Thymus (tissue), 11 donors: ENCODE results near the gene GRID2. TPM values are rescaled to one million over a fixed set of nuclear protein-coding genes. Genes with fewer than 3 reads are reported as not detected.

Experiments used
- DNase-seq, 9 donors: peaks; one replicate each; pipeline ENCODE4 v3.0.0-alpha.2; 2013; ENCODE audit warnings: low spot score in 9 of 9, low read depth in 6 of 9, missing footprints in 1 of 9
- H3K27ac ChIP-seq, 2 donors: one replicate each; pipeline ENCODE4 v1.5.1; 2013; ENCODE audit warnings: control low read depth in 1 of 2, low read depth in 1 of 2, low read length in 1 of 2, mild to moderate bottlenecking in 1 of 2, moderate library complexity in 1 of 2
- H3K27me3 ChIP-seq, 2 donors: one replicate each; pipeline ENCODE4 v1.5.1; 2013; ENCODE audit warnings: low read length in 1 of 2; ENCODE audit not compliant: control insufficient read depth in 2 of 2, insufficient read depth in 1 of 2
- H3K36me3 ChIP-seq, 2 donors: one replicate each; pipeline ENCODE4 v1.5.1; 2013; ENCODE audit warnings: low read length in 1 of 2, mild to moderate bottlenecking in 1 of 2, moderate library complexity in 1 of 2; ENCODE audit not compliant: control insufficient read depth in 2 of 2, insufficient read depth in 2 of 2
- H3K4me1 ChIP-seq, 2 donors: one replicate each; pipeline ENCODE4 v1.5.1; 2013; ENCODE audit warnings: low read length in 2 of 2; ENCODE audit not compliant: control insufficient read depth in 2 of 2, insufficient read depth in 2 of 2
- H3K4me3 ChIP-seq, 2 donors: one replicate each; pipeline ENCODE4 v1.5.1; 2013; ENCODE audit warnings: low read length in 2 of 2, control low read depth in 1 of 2, mild to moderate bottlenecking in 1 of 2
- H3K9me3 ChIP-seq, 2 donors: one replicate each; pipeline ENCODE4 v1.5.1; 2013; ENCODE audit warnings: low read length in 1 of 2, mild to moderate bottlenecking in 1 of 2; ENCODE audit not compliant: control insufficient read depth in 2 of 2, insufficient read depth in 1 of 2
- WGBS: extraction: QIAGEN DNeasy Blood & Tissue Kit; methylation state at CpG from one replicate; pipeline ENCODE4 v1.1.7; 2013; 5-methylcytosine and 5-hydroxymethylcytosine counted together
- polyA plus RNA-seq: library from polyadenylated mRNA; stranded (reverse); fragments of 200-250 nt; gene quantifications from one replicate; pipeline ENCODE4 v1.2.3, GENCODE V29; 2013
- total RNA-seq: library from RNA; stranded (reverse); fragments of 120-200 nt; gene quantifications from one replicate; pipeline ENCODE4 v1.2.4, GENCODE V29; 2013
- donor health status: healthy.

GRID2 gene
- total and polyA plus RNA-seq, 2 donors: 0.05 to 0.09 TPM

- no peak overlapping the region for H3K27ac ChIP-seq
- no peaks in the 10 kb centered on the region for H3K4me1 ChIP-seq
- no peak for DNase-seq
- H3K4me3 ChIP-seq: no peak overlapping the region
- no peaks in the 10 kb centered on the region for H3K36me3 ChIP-seq
- no peaks in the 10 kb centered on the region for H3K27me3 ChIP-seq
- no peaks in the 10 kb centered on the region for H3K9me3 ChIP-seq
Observed at GRCh38 chr4:93635943-93636342, 1332.2 kb downstream of the GRID2 start.

- no peak for DNase-seq
- 75% methylated on average over 3 of the region's 3 CpGs for WGBS
- Histone ChIP-seq H3K4me1 (no peaks in the 10 kb centered on the region), H3K4me3 (no peak overlapping the region), H3K9me3 (no peaks in the 10 kb centered on the region), H3K36me3 (no peaks in the 10 kb centered on the region), H3K27me3 (no peaks in the 10 kb centered on the region), H3K27ac (no peak overlapping the region)
Observed at GRCh38 chr4:93645120-93645519, 1341.4 kb downstream of the GRID2 start.

DNA sequence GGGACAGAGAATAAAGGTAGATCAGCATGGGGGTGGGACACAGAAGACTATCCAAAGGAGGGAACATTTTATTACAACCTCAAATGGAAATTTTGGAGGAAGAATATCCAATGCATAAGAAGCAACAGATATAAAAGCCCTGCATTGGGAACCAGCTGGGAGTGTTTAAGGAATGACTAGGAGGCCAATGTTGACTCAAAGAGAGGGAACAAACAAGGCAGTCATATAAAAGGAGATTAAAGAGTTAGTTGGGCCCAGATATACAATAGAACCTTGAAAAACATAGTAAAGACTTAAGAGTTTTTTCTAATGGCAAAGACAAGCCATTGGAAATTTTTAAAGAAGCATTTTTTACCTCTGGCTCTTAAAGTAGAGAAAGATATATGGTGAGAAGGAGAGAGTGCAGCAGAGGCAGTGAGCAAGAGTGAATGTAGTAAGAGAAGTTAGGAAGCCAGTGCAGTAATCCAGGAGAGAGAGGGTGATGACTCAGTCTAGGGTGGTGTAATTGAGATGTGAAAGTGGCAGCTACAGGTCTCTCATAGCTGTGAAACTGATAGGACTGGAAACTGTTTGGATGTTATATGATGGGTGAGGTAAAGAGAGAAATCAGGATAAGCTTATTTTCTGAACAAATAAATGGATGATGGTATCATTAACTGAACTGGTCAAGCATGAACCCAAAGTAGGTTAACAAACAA is 1342.6 kb downstream of the GRID2 start:
- no peaks in the 10 kb centered on the region for H3K36me3 ChIP-seq
- H3K27ac ChIP-seq: no peak overlapping the region
- H3K4me1 ChIP-seq: no peaks in the 10 kb centered on the region
- no peak for DNase-seq
- H3K9me3 ChIP-seq: no peaks in the 10 kb centered on the region
- no peaks in the 10 kb centered on the region for H3K27me3 ChIP-seq
- H3K4me3 ChIP-seq: no peak overlapping the region

DNA sequence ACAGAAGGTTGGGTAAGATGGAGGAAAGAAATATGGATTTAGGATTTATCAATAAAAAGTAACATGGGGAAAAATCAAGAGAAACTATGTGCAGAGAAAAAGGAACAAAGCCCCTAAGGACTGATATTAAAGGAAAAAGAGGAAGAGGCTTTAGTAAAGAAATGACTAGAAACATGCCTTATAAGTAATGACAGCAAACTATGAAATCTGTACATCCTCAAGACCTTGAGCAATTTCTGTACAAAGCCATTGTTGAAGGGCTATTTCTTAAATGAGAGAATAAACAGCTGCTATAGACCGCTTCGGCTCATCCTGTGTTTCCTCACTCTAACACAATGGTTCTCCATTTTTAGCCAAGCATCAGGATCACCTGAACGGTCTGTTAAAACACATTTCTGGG is 1344.5 kb downstream of the GRID2 start:
- no peak for DNase-seq
- H3K27me3 ChIP-seq: no peaks in the 10 kb centered on the region
- no peak overlapping the region for H3K4me3 ChIP-seq
- no peaks in the 10 kb centered on the region for H3K9me3 ChIP-seq
- 92% methylated on average over 3 of the region's 3 CpGs for WGBS
- no peak overlapping the region for H3K27ac ChIP-seq
- H3K36me3 ChIP-seq: no peaks in the 10 kb centered on the region
- H3K4me1 ChIP-seq: no peaks in the 10 kb centered on the region

DNA sequence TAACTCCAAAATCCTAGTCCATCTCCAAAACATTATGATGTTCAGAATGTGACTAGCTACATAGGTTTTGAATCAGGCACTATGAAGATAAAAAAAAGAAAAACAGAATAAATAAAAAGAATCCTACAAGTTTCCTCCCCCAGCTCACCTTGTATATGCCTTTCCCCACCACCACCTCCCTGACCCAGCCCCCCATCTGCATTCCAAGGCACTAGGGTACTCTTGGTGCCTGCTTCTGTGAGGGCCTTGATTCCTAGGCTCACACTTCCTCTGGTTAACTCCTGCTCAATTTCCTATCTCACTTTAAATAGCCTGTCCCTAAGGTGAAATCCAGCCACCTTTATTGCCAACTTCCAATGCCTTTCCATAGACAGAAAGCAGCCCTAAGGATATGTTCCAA is 1346.1 kb downstream of the GRID2 start:
- no peaks in the 10 kb centered on the region for H3K27me3 ChIP-seq
- no peaks in the 10 kb centered on the region for H3K4me1 ChIP-seq
- H3K4me3 ChIP-seq: no peak overlapping the region

DNA sequence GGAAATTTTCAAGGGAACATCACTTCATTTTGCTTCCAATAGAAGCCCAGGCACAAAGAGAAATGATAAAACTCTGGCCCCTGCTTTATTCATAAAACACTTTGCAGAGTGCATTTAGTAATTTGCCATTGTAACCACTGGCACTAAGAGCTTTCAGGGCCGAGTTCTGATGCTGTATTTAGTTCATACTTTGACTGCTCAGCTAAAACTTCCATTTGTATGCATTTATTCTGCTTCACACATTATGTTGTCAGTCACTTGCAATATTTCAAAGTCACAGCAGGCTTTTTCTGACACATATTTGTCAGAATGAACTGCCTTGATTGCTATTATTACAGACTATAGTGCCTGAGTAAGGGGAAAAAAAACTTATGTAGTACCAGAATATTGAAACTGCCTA is 1350.4 kb downstream of the GRID2 start:
- 67% methylated on average over 1 of the region's 1 CpG for WGBS

More for the DNA sequence above, 1346.1 kb downstream of the GRID2 start:
- H3K9me3 ChIP-seq: no peaks in the 10 kb centered on the region
- DNase-seq: no peak
- H3K36me3 ChIP-seq: no peaks in the 10 kb centered on the region
- no peak overlapping the region for H3K27ac ChIP-seq

DNA sequence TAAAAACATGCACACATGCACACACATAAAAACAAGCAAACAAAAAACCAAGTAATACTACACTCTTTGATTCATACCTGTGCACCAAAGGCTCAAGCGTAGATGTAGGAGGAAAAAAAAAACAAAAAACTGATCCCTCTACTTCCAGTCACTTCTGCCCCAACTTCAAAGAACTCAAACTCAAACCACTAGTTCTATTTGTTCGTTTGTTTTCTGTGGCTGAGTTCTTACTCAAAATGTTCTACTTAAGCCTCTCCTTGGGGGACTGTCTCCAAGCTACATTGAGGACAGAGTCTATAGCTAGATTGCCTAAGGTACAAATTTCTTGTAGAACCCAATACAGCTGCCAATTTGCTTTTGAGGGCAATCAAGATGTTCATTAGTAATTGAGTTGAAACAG is 1353.8 kb downstream of the GRID2 start:
- no peaks in the 10 kb centered on the region for H3K36me3 ChIP-seq
- H3K9me3 ChIP-seq: no peaks in the 10 kb centered on the region
- H3K27ac ChIP-seq: no peak overlapping the region
- 88% methylated on average over 2 of the region's 2 CpGs for whole genome bisulfite sequencing
- H3K4me1 ChIP-seq: no peaks in the 10 kb centered on the region
- H3K4me3 ChIP-seq: no peak overlapping the region
- H3K27me3 ChIP-seq: no peaks in the 10 kb centered on the region
- no peak for DNase-seq

More for the DNA sequence above, 1350.4 kb downstream of the GRID2 start:
- H3K4me3 ChIP-seq: no peak overlapping the region
- H3K27me3 ChIP-seq: no peaks in the 10 kb centered on the region
- no peaks in the 10 kb centered on the region for H3K9me3 ChIP-seq
- no peaks in the 10 kb centered on the region for H3K4me1 ChIP-seq
- no peak for DNase-seq
- H3K27ac ChIP-seq: no peak overlapping the region
- no peaks in the 10 kb centered on the region for H3K36me3 ChIP-seq

- no peaks in the 10 kb centered on the region for H3K27me3 ChIP-seq
- no peak overlapping the region for H3K4me3 ChIP-seq
- H3K36me3 ChIP-seq: no peaks in the 10 kb centered on the region
- DNase-seq: no peak
- H3K4me1 ChIP-seq: no peaks in the 10 kb centered on the region
- 66% methylated on average over 3 of the region's 3 CpGs for WGBS
- no peak overlapping the region for H3K27ac ChIP-seq
- no peaks in the 10 kb centered on the region for H3K9me3 ChIP-seq
Observed at GRCh38 chr4:93658443-93658842, 1354.7 kb downstream of the GRID2 start.

GRCh38 chr4:93659629-93660028 is 1355.9 kb downstream of the GRID2 start:
- no peak for DNase-seq
- Histone ChIP-seq H3K27ac (no peak overlapping the region), H3K4me1 (no peaks in the 10 kb centered on the region), H3K27me3 (no peaks in the 10 kb centered on the region), H3K4me3 (no peak overlapping the region), H3K36me3 (no peaks in the 10 kb centered on the region), H3K9me3 (no peaks in the 10 kb centered on the region)
- WGBS: 96% methylated on average over 2 of the region's 2 CpGs

- WGBS: 97% methylated on average over 3 of the region's 3 CpGs
- H3K4me1 ChIP-seq: no peaks in the 10 kb centered on the region
- no peaks in the 10 kb centered on the region for H3K27me3 ChIP-seq
- no peak overlapping the region for H3K4me3 ChIP-seq
- no peaks in the 10 kb centered on the region for H3K9me3 ChIP-seq
- no peak for DNase-seq
- no peak overlapping the region for H3K27ac ChIP-seq
- H3K36me3 ChIP-seq: no peaks in the 10 kb centered on the region
Observed at GRCh38 chr4:93660036-93660435, 1356.3 kb downstream of the GRID2 start.
